Lower leg skin (tissue), 3 donors: ENCODE results near the gene FZD1.

ENCODE experiments used
- POLR2A ChIP-seq, 2 donors: fragments of 450-650 bp; IDR thresholded peaks; one replicate each; pipeline ENCODE4 v1.6.1; 2016 to 2017; ENCODE audit warnings: antibody characterized with exemption in 2 of 2, mild to moderate bottlenecking in 1 of 2, moderate library complexity in 1 of 2
- TF ChIP-seq, protein P1 (sequence below), 3 donors: fragments of 450-650 bp; IDR thresholded peaks; one replicate each; pipeline ENCODE4 v1.5.1; 2016; ENCODE audit warnings: antibody characterized with exemption in 3 of 3, mild to moderate bottlenecking in 3 of 3, moderate library complexity in 2 of 3

DNA sequence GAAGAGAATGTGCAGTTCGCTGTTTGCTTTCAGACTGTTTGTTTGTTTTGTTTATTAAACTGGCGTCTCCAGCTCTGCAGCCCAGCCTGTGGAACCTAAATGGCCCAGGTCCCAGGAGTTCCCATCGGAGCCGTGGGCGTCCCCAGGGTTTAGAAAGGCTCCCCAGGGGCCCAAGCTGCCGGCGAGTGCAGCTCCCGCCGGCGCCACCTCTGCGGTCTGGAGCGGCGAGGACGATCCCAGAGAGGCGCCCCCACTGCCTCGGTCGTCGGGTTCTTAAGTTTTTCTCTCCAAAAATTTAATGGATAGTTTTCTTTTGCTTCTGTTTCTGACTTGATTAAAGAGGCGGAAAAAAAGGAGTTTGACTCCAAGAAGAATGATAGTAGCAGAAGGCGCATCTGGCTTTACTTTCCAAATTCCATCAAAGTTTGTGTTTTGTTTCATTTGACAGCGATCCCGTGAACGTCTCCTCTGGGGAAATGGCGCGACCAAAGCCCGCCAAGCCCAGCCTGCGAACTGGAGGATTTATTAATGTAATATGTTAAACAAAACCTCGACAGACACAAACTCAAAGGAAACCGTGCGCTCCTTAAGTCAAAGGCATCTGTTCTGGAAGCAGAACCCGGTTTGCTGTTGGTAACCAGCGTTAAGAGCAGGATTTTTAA, 718 bp upstream of the FZD1 start:
- TF ChIP-seq, protein P1, sequence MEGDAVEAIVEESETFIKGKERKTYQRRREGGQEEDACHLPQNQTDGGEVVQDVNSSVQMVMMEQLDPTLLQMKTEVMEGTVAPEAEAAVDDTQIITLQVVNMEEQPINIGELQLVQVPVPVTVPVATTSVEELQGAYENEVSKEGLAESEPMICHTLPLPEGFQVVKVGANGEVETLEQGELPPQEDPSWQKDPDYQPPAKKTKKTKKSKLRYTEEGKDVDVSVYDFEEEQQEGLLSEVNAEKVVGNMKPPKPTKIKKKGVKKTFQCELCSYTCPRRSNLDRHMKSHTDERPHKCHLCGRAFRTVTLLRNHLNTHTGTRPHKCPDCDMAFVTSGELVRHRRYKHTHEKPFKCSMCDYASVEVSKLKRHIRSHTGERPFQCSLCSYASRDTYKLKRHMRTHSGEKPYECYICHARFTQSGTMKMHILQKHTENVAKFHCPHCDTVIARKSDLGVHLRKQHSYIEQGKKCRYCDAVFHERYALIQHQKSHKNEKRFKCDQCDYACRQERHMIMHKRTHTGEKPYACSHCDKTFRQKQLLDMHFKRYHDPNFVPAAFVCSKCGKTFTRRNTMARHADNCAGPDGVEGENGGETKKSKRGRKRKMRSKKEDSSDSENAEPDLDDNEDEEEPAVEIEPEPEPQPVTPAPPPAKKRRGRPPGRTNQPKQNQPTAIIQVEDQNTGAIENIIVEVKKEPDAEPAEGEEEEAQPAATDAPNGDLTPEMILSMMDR (IDR thresholded peaks at IDR 0.05), result no peak
- no peak for TF ChIP-seq POLR2A (IDR thresholded peaks at IDR 0.05)
